HFF-Myc (cell line): ENCODE measurements around the gene KRTCAP2.
A peak's percentile ranks its signal among the peaks of the same experiment; 100 is the strongest.
"Not testable (repeated sequence)": the region's sequence is repeated elsewhere in the genome, so short reads cannot be mapped to it uniquely, and the experiment has no call there.

ENCODE experiments used
- DNase-seq: peaks from one replicate; pipeline ENCODE4 v3.0.0-alpha.2; 2011; ENCODE audit warnings: low read depth; ENCODE audit errors: extremely low read depth
- H3K4me3 ChIP-seq: replicated peaks from 2 replicates; pipeline ENCODE4 v1.5.1; 2011; ENCODE audit warnings: low read depth, mild to moderate bottlenecking, control low read depth, low read length
- TF ChIP-seq, protein P1 (sequence below): IDR thresholded peaks from 2 replicates; pipeline ENCODE4 v1.5.1; 2012; ENCODE audit warnings: mild to moderate bottlenecking, low read depth, low read length, control low read depth; ENCODE audit errors: missing control alignments

The KRTCAP2 gene

DNA sequence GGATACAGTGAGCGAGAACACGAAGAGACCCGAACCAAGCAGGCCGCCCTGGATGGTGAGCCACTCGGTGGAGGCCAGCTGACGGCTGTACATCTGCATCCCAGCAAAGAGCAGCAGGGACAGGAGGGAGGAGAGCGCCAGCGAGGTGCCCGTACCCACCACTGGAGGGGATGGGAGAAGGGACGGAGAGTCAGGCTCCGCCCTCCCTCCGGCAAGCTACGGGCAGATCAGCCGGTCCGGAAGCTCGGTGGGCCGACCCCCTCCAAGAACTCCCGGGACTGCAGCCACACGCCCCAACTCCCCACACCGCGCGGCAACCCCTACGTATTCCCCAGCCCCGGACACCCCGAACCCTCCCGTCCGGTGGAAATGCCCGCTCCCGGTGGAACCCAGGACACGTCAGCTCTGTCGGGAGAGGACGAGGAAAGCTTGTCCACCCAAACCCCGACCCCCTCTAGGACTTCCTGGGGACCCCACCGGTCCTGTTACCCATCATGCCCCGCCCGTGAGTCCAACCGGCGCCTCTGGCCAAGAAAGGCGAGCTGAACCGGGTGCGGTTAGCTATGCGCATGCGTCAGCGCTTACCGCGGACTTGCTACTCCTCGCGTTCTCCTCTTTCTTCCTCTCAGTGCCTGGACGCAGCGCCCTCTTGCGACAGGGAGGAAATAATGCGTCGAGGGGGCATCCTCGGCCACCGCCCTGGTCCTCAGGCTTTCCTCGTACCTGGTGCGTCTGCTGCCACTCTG lies at the start of gene KRTCAP2:
KRTCAP2 (minus strand) TSS at position 573 of the 746 bp plus-strand sequence; CDS start at position 493, 80 bp downstream.
- DNase-seq, result peak; percentile 90
- TF ChIP-seq, protein P1, sequence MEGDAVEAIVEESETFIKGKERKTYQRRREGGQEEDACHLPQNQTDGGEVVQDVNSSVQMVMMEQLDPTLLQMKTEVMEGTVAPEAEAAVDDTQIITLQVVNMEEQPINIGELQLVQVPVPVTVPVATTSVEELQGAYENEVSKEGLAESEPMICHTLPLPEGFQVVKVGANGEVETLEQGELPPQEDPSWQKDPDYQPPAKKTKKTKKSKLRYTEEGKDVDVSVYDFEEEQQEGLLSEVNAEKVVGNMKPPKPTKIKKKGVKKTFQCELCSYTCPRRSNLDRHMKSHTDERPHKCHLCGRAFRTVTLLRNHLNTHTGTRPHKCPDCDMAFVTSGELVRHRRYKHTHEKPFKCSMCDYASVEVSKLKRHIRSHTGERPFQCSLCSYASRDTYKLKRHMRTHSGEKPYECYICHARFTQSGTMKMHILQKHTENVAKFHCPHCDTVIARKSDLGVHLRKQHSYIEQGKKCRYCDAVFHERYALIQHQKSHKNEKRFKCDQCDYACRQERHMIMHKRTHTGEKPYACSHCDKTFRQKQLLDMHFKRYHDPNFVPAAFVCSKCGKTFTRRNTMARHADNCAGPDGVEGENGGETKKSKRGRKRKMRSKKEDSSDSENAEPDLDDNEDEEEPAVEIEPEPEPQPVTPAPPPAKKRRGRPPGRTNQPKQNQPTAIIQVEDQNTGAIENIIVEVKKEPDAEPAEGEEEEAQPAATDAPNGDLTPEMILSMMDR, result peak; percentile 92

DNA sequence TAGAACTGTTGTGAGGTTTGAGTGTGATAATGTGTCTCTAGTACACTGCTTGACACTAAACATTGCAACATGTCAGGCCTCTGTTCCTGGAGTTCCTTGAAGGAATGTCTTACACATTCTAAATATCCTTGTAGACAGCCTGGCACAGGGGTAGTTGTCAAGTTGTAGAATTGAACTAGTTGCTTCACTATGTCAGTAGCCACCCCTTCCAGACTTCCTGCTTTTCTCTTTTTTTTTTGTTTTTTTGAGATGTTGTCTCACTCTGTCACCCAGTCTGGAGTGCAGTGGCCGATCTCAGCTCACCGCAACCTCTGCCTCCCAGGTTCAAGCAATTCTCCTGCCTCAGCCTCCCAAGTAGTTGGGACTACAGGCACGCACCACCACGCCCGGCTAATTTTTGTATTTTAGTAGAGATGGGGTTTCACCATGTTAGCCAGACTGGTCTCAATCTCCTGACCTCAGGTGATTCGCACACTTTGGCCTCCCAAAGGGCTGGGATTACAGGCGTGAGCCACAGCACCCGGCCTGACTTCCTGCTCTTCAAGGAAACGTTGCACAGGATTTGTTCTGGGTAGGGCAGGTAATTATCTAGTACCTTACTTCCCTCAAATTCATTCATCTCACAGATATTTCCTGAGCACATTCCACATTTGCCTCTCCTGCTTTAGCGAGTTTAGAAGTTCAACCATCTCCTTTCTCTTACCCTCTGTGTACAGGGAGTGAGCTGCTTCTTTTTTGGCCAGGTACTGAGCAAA lies 47.3 kb upstream of the KRTCAP2 start:
- not testable (repeated sequence) for DNase-seq, H3K4me3 ChIP-seq

More for the DNA sequence above, at the start of gene KRTCAP2:
- H3K4me3 ChIP-seq, result peak within 1 kb of the TSS; percentile 91

DNA sequence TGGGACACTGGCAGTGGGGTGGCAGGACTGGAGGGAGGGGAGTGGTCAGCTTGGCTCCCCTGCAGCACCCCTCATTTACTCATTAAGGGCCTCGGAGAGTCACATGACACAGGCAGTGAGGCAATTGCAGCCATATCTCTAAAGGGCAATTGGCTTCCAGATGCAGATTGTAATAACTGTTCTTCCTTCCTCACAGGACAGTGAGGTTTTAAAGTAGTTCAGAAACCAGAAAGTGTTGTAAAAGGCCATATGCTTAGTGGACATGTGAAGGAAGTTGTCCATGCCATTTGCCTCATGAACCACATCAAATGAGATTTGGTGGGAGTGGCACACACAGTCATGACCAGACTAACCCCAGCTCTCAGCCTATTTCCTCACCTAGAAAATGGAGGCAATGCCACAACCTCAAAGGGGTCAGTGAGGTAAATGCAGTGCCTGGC lies 46.5 kb upstream of the KRTCAP2 start:
- TF ChIP-seq, protein P1, result no peak
- DNase-seq, result no peak
- H3K4me3 ChIP-seq, result no peak overlapping the region

DNA sequence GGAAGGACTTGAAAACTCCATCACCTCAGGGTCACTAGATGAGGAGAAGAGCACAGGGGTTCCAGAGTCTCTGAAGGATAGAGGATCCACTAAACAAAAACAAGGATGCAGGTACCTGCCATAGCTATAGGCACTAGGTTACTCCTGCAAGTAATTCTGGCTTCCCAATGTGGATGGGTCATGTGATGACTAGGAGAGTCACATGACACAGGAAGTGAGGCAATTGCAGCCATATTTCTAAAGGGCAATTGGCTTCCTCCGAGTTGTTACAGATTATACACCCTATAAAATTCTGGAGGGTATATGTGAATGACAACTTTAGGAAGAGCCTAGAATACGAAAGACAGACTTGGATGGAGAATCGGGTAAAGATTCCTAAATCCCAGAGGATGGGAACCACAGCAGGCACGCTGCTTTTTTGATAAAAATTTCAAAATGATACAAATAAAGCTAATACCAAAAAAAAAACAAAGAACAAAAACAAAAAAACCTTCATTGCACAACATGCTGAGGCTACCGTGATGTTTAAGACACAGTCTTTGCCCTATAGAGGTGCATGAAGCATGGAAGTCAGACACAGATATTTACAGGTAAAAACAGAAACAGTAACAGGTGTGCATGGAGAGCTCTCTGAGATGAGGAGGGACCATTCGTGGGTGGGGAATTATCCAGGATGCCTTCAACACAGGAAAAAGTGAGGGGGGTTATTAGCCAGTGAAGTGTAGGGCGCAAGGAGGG lies 45.9 kb upstream of the KRTCAP2 start:
- no peak for DNase-seq
- no peak overlapping the region for H3K4me3 ChIP-seq
- TF ChIP-seq, protein P1, result no peak

DNA sequence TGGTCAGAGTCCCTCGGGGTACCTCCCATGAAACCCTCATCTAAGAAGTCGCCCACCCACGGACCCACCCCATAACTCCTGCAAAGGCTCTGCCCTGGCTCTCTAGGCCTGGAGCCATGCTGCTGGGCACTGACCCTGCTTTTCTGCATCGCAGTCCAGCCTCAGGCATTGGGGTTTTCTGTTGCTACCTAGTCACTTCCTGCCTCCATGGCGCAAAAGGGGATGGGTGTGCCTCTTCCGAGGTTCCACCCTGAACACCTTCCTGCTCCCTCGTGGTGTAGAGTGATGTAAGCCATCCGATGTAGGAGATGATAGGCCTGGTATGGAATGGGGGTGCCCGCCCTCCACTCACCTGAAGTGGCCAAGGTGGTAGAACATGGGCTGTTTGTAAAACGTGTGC lies 41.6 kb upstream of the KRTCAP2 start:
- DNase-seq, H3K4me3 ChIP-seq: not testable (repeated sequence)

DNA sequence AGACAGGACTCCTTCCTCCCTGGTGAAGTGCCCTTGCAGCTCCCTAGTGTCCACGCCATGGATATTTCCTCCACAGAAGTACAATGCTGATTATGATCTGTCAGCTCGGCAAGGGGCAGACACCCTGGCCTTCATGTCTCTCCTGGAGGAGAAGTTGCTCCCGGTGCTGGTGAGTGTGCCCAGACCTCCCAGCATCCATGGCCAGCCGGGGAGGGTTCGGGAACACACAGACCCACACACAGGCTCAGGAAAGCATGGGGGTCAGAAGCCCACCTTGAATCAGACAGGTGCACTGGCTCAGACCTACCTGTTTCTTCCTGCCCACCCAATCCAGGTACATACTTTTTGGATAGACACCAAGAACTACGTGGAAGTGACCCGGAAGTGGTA lies 38.9 kb upstream of the KRTCAP2 start:
- DNase-seq, result not testable (repeated sequence)

DNA sequence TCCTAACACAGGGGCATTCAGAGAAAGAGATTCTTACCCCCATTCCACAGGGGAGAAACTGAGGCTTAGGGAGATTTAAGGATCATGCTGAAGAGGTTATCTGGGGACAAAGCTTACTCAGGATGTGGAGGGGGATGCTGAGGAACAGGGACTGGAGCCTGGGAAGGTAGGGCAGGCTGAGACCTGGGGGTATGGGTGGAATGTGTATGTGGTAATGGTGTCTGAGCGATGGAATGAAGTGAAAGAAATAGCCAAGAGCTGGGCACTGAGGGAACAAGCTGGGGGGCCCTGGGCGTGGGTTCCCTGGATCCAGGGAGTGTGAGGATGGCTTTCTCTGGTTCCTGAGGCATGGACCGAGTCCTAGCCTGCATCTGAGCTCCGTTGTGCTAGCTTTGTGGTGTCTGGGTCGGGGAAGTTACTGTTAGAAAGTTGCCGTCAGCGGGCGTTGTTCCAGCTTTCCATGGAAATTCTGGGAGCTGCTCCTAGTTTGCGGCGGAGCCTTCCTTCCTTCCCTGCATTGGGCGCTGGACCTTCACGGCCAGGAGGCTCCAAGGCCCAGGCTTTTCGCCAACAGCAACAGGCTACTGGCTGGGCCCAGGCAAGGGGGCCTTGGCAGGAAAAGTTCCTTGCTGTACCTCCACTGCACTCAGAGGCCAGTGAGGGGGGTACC lies 38.4 kb upstream of the KRTCAP2 start:
- not testable (repeated sequence) for H3K4me3 ChIP-seq, DNase-seq

More for the DNA sequence above, 38.9 kb upstream of the KRTCAP2 start:
- H3K4me3 ChIP-seq, result not testable (repeated sequence)

DNA sequence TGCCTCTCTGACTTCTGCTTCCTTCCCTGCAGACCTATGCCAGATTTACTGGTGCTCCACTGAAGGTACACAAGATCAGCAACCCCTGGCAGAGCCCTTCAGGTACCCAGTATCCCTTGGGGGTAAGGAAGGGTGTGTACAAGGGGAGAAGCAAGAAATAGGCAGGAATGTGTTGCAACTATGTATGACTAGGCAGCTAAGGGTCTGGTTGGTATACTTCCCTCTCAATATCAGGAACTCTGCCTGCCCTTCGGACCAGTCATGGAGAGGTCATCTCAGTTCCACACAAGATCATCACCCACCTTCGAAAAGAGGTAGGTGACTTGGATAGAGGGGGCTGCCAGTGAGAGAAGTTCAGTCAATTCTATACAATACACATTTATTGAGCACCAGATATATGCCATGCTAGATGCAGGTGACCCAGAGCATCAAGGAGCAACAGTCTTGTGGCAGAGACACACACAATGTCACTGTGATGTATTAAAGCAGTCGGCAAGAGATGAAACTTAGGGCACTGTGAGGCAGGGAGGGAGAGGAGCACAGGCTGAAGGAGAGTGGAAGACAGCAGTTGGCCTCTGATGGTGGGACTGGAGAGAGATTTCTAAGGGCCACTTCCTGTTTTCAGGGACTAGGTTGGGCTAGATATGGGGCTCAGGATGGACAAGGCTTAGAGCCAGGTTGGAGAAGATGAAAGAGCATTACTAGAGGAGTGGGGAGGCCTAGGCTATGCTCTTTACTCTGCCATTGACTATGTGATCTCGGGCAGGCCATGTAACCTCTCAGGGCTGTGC lies 37.4 kb upstream of the KRTCAP2 start:
- no peak overlapping the region; the same call in 1 of the 2 replicates for H3K4me3 ChIP-seq
- no peak for DNase-seq
- TF ChIP-seq, protein P1, result no peak
